Suprapubic skin (tissue), 4 donors: ENCODE measurements around the gene ENPP7.

ENCODE experiments used
- CTCF ChIP-seq, 2 donors: fragments of 200-600 bp in 1 of 2; fragments of 450-650 bp in 1 of 2; sonication (generic) in 1 of 2; IDR thresholded peaks; one replicate each; pipeline ENCODE4 v1.5.1; 2016 to 2019; ENCODE audit warnings: antibody characterized with exemption in 2 of 2, mild to moderate bottlenecking in 1 of 2, moderate library complexity in 1 of 2
- EP300 ChIP-seq: sonication (generic); formaldehyde crosslinking; IDR thresholded peaks from one replicate; pipeline ENCODE4 v1.6.1; 2017; ENCODE audit warnings: antibody characterized with exemption
- POLR2A ChIP-seq, 2 donors: fragments of 450-650 bp; IDR thresholded peaks; one replicate each; pipeline ENCODE4 v1.6.1; 2017; ENCODE audit warnings: antibody characterized with exemption in 2 of 2, mild to moderate bottlenecking in 2 of 2, moderate library complexity in 2 of 2
- POLR2AphosphoS5 ChIP-seq, 3 donors: sonication (generic); formaldehyde crosslinking; IDR thresholded peaks; one replicate each; pipeline ENCODE4 v1.6.1; 2017; ENCODE audit warnings: antibody characterized with exemption in 3 of 3

- TF ChIP-seq CTCF (IDR thresholded peaks at IDR 0.05): no peak
- TF ChIP-seq POLR2A (IDR thresholded peaks at IDR 0.05): no peak
- no peak for TF ChIP-seq EP300
- no peak for TF ChIP-seq POLR2AphosphoS5 (IDR thresholded peaks at IDR 0.05)
Observed at GRCh38 chr17:79711715-79712305, 18.9 kb upstream of the ENPP7 start.
